Uterus (tissue), 2 donors: ENCODE results near the gene HIVEP2.

Experiments
- POLR2A ChIP-seq, 2 donors: fragments of 450-650 bp; IDR thresholded peaks; one replicate each; pipeline ENCODE4 v1.6.1; 2016; ENCODE audit warnings: antibody characterized with exemption in 2 of 2, mild to moderate bottlenecking in 1 of 2, moderate library complexity in 1 of 2
- TF ChIP-seq, protein P1 (sequence below), 4 experiments: fragments of 200-600 bp in 2 of 4; fragments of 450-650 bp in 2 of 4; sonication (generic) in 2 of 4; IDR thresholded peaks; one replicate each; pipeline ENCODE4 v1.5.1; 2016 to 2019; ENCODE audit warnings: antibody characterized with exemption in 4 of 4, mild to moderate bottlenecking in 2 of 4, moderate library complexity in 1 of 4

DNA sequence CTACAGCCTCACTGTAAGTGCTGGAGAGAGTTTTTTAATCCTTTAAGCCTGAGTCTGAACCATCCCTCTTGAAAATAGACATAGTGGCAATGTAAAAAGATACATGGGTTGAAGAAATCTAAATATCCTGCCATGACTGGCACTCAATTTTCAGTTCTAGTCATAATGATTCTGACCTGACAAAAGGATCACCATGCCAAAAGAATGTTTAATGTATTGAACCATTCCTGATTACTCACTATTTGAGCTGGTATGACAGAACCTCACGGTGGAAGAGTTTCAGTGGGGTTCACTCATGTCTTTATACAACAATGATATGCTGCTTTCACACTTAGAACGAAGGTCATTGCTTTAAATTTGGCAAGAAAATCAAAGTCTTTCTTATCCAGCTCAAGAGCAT is 93.4 kb downstream of the HIVEP2 start:
- TF ChIP-seq POLR2A (IDR thresholded peaks at IDR 0.05), result no peak
- TF ChIP-seq, protein P1, sequence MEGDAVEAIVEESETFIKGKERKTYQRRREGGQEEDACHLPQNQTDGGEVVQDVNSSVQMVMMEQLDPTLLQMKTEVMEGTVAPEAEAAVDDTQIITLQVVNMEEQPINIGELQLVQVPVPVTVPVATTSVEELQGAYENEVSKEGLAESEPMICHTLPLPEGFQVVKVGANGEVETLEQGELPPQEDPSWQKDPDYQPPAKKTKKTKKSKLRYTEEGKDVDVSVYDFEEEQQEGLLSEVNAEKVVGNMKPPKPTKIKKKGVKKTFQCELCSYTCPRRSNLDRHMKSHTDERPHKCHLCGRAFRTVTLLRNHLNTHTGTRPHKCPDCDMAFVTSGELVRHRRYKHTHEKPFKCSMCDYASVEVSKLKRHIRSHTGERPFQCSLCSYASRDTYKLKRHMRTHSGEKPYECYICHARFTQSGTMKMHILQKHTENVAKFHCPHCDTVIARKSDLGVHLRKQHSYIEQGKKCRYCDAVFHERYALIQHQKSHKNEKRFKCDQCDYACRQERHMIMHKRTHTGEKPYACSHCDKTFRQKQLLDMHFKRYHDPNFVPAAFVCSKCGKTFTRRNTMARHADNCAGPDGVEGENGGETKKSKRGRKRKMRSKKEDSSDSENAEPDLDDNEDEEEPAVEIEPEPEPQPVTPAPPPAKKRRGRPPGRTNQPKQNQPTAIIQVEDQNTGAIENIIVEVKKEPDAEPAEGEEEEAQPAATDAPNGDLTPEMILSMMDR (IDR thresholded peaks at IDR 0.05), result no peak
